ENCODE data around the gene TMEM8B. TPM values are rescaled to one million over a fixed set of nuclear protein-coding genes. Genes with fewer than 3 reads are reported as not detected.
A peak's percentile ranks its signal among the peaks of the same experiment; 100 is the strongest.

The TMEM8B gene
- total RNA-seq, 2 experiments from 2014 or later: 6.2 to 6.6 TPM

DNA sequence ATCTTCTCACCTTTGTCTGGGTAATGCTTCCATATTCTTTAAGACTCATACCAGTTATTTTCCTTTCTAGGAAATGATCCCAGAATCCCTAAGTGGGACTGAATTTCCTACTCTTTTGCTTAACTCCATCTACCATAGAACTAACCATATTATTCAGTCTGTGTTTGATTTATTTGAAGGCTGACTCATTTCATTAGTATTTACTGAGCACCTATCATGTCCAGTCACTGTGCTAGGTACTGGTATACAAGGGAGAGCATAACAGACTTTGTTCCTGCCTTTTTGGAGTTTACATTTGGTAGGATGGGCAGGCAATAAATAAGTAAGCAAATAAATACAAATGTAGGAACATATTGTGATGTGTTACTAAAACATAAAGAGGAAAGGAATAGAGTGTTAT, 33.3 kb upstream of the TMEM8B start:
- no peak for DNase-seq
- intact Hi-C loops (cut with micrococcal nuclease): no loop called here
- Mint-ChIP-seq H3K36me3 (ENCODE audit: low read depth) (no peaks in the 10 kb centered on the region), H3K4me1 (ENCODE audit: low read depth) (peaks cover 12% of the 10 kb centered on the region), H3K9me3 (no peaks in the 10 kb centered on the region), H3K27ac (no peak overlapping the region), H3K4me3 (no peak overlapping the region), H3K27me3 (ENCODE audit: low read depth) (no peaks in the 10 kb centered on the region)
- CTCF ChIA-PET: interaction anchor here (0.6 to 1.6 kb wide), 5 partner anchors 16 to 395 kb away, joined by 3 to 8 read pairs (median 3); partner anchors contain the start of genes CLTA and SPAG8

GRCh38 chr9:35797311-35798109, 31.5 kb upstream of the TMEM8B start:
- intact Hi-C loops (cut with micrococcal nuclease): no loop called here
- CTCF ChIA-PET: interaction anchor here (1.5 to 1.9 kb wide), 3 partner anchors 29 to 393 kb away, joined by 3 to 9 read pairs (median 4); partner anchors contain the start of gene CLTA
- H3K9me3 Mint-ChIP-seq: no peaks in the 10 kb centered on the region
- DNase-seq: no peak
- H3K4me1 Mint-ChIP-seq (ENCODE audit: low read depth): peaks cover 12% of the 10 kb centered on the region
- no peaks in the 10 kb centered on the region for H3K27me3 Mint-ChIP-seq (ENCODE audit: low read depth)
- H3K36me3 Mint-ChIP-seq (ENCODE audit: low read depth): peaks cover 3% of the 10 kb centered on the region
- no peak overlapping the region for H3K27ac Mint-ChIP-seq
- H3K4me3 Mint-ChIP-seq: no peak overlapping the region

DNA sequence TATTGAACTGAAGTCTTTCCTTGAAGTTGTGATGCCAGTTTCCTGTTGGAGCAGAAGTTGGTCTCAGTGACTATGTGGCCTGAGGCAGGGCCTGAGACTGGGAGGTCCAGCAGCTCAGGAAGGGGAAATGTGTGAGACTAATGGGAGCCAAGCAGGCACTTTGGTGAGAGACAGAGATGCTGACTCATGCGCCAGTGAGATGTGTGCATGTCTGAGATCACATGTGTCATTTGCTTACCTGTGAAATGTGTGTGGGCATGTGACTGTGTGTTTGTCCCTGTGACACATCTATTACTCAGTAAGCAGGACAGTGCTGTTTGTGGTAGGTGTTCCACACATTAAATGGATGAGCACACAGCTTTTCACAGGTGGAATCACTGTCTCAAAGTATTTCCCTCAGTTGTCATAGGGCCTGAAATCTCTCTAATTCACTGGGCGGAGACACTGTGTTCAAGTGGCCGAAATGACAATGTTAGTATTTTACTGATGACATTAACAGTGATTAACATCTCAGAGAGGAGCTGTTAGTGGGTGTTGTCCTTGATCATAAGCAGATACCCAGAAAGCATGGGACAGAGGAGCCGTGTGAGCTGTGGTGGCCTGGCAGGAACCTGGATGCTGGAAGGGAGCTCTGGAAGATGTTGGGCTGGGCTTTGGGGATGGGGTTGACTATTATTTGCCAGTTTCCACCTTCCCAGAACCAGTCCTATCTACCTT, 30.2 kb upstream of the TMEM8B start:
- Mint-ChIP-seq H3K9me3 (no peaks in the 10 kb centered on the region), H3K36me3 (ENCODE audit: low read depth) (peaks cover 3% of the 10 kb centered on the region), H3K27ac (no peak overlapping the region), H3K27me3 (ENCODE audit: low read depth) (no peaks in the 10 kb centered on the region), H3K4me3 (no peak overlapping the region), H3K4me1 (ENCODE audit: low read depth) (peaks cover 12% of the 10 kb centered on the region)
- peak; percentile 64 for DNase-seq
- intact Hi-C loops (cut with micrococcal nuclease): no loop called here
- CTCF ChIA-PET: interaction anchor here (0.6 to 1.9 kb wide), 4 partner anchors 8 to 83 kb away, joined by 3 to 9 read pairs (median 5); no protein-coding TSS in a partner anchor

GRCh38 chr9:35800530-35800929, 28.5 kb upstream of the TMEM8B start:
- Mint-ChIP-seq H3K4me3 (no peak overlapping the region), H3K36me3 (ENCODE audit: low read depth) (peaks cover 3% of the 10 kb centered on the region), H3K4me1 (ENCODE audit: low read depth) (peaks cover 12% of the 10 kb centered on the region), H3K27me3 (ENCODE audit: low read depth) (no peaks in the 10 kb centered on the region), H3K27ac (no peak overlapping the region), H3K9me3 (no peaks in the 10 kb centered on the region)
- DNase-seq: no peak
- CTCF ChIA-PET: no interaction called here
- intact Hi-C loops (cut with micrococcal nuclease): no loop called here

- intact Hi-C loops (cut with micrococcal nuclease): no loop called here
- H3K4me3 Mint-ChIP-seq: no peak overlapping the region
- DNase-seq: no peak
- no peak overlapping the region for H3K27ac Mint-ChIP-seq
- CTCF ChIA-PET: interaction anchor here (0.8 kb wide), 1 partner anchor 11 kb away, joined by 3 read pairs; no protein-coding TSS in a partner anchor
- H3K27me3 Mint-ChIP-seq (ENCODE audit: low read depth): no peaks in the 10 kb centered on the region
- H3K4me1 Mint-ChIP-seq (ENCODE audit: low read depth): peaks cover 13% of the 10 kb centered on the region
- H3K36me3 Mint-ChIP-seq (ENCODE audit: low read depth): peaks cover 3% of the 10 kb centered on the region
- no peaks in the 10 kb centered on the region for H3K9me3 Mint-ChIP-seq
Measured at GRCh38 chr9:35801328-35802128, 27.5 kb upstream of the TMEM8B start.

DNA sequence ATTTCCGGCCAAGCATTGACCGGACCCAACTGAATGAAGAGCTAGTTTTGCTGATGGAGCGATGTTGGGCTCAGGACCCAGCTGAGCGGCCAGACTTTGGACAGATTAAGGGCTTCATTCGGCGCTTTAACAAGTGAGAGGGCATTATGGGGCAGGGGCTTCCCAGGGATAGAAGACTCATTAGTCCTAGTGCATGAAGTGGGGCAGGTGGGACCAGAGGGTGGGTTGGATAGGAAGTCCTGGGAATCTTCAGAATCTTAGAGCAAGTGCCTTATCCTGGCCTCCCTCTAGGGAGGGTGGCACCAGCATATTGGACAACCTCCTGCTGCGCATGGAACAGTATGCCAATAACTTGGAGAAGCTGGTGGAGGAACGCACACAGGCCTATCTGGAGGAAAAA, 22.9 kb upstream of the TMEM8B start:
- Mint-ChIP-seq H3K36me3 (ENCODE audit: low read depth) (no peaks in the 10 kb centered on the region), H3K27me3 (ENCODE audit: low read depth) (no peaks in the 10 kb centered on the region), H3K4me1 (ENCODE audit: low read depth) (peaks cover 4% of the 10 kb centered on the region), H3K9me3 (no peaks in the 10 kb centered on the region), H3K27ac (no peak overlapping the region), H3K4me3 (no peak overlapping the region)
- intact Hi-C loops (cut with micrococcal nuclease): no loop called here
- CTCF ChIA-PET: interaction anchor here (1.1 kb wide), 1 partner anchor 16 kb away, joined by 7 read pairs; no protein-coding TSS in a partner anchor
- no peak for DNase-seq

GRCh38 chr9:35808433-35808832, 20.6 kb upstream of the TMEM8B start:
- peaks cover 21% of the 10 kb centered on the region for H3K4me1 Mint-ChIP-seq (ENCODE audit: low read depth)
- no peaks in the 10 kb centered on the region for H3K36me3 Mint-ChIP-seq (ENCODE audit: low read depth)
- intact Hi-C loops (cut with micrococcal nuclease): no loop called here
- H3K4me3 Mint-ChIP-seq: no peak overlapping the region
- H3K27me3 Mint-ChIP-seq (ENCODE audit: low read depth): no peaks in the 10 kb centered on the region
- CTCF ChIA-PET: interaction anchor here (1.5 kb wide), 1 partner anchor 18 kb away, joined by 3 read pairs; no protein-coding TSS in a partner anchor
- H3K27ac Mint-ChIP-seq: no peak overlapping the region
- no peak for DNase-seq
- H3K9me3 Mint-ChIP-seq: no peaks in the 10 kb centered on the region

GRCh38 chr9:35810122-35810521, 18.9 kb upstream of the TMEM8B start:
- Mint-ChIP-seq H3K27me3 (ENCODE audit: low read depth) (no peaks in the 10 kb centered on the region), H3K36me3 (ENCODE audit: low read depth) (no peaks in the 10 kb centered on the region), H3K27ac (no peak overlapping the region), H3K4me1 (ENCODE audit: low read depth) (peaks cover 29% of the 10 kb centered on the region), H3K9me3 (no peaks in the 10 kb centered on the region), H3K4me3 (no peak overlapping the region)
- CTCF ChIA-PET: interaction anchor here (1.0 to 2.7 kb wide), 2 partner anchors 20 to 22 kb away, joined by 5 to 11 read pairs; no protein-coding TSS in a partner anchor
- DNase-seq: no peak
- intact Hi-C loops (cut with micrococcal nuclease): loop anchor here (5.0 kb wide), 1 partner anchor 447 kb away; the partner anchor contains the start of gene GNE

GRCh38 chr9:35811381-35812024, 17.5 kb upstream of the TMEM8B start:
- Mint-ChIP-seq H3K27me3 (ENCODE audit: low read depth) (no peaks in the 10 kb centered on the region), H3K4me3 (peak overlapping the region; percentile 82), H3K9me3 (no peaks in the 10 kb centered on the region), H3K27ac (peak overlapping the region; percentile 88), H3K36me3 (ENCODE audit: low read depth) (no peaks in the 10 kb centered on the region), H3K4me1 (ENCODE audit: low read depth) (peaks cover 32% of the 10 kb centered on the region)
- CTCF ChIA-PET: interaction anchor here (0.5 to 2.7 kb wide), 9 partner anchors 15 to 92 kb away, joined by 3 to 11 read pairs (median 4); no protein-coding TSS in a partner anchor
- intact Hi-C loops (cut with micrococcal nuclease): loop anchor here (2.0 to 5.0 kb wide), 2 partner anchors 21 to 446 kb away; partner anchors contain the start of genes GNE and NPR2
- DNase-seq: no peak

GRCh38 chr9:35812025-35812602, 16.9 kb upstream of the TMEM8B start, which contains the start of gene SPAG8:
TSS of gene SPAG8 (minus strand) at chr9:35812262. CDS start at chr9:35812147, 115 bp downstream.
- Mint-ChIP-seq H3K27ac (peak within 1 kb of the TSS; percentile 88), H3K4me1 (ENCODE audit: low read depth) (peaks cover 28% of the 10 kb centered on the region)
- CTCF ChIA-PET: interaction anchor here (0.6 to 2.7 kb wide), 11 partner anchors 14 to 143 kb away, joined by 3 to 11 read pairs (median 4); no protein-coding TSS in a partner anchor

More at GRCh38 chr9:35812025-35812602, 16.9 kb upstream of the TMEM8B start, which contains the start of gene SPAG8:
- peak; percentile 96 for DNase-seq
- Mint-ChIP-seq H3K36me3 (ENCODE audit: low read depth) (no peaks in the 10 kb centered on the region), H3K4me3 (peak within 1 kb of the TSS; percentile 82), H3K9me3 (no peaks in the 10 kb centered on the region), H3K27me3 (ENCODE audit: low read depth) (no peaks in the 10 kb centered on the region)
- intact Hi-C loops (cut with micrococcal nuclease): loop anchor here (2.0 to 5.0 kb wide), 2 partner anchors 21 to 445 kb away; partner anchors contain the start of genes GNE and NPR2
